DND-41 (cell line): ENCODE results near the gene USP24.

ENCODE experiments used
- ATAC-seq: fragments of 200-7000 bp; cut with Tn5 transposase; 3 replicates; pipeline ENCODE4 v1.9.1; 2021; ENCODE audit warnings: low read depth; ENCODE audit not compliant: insufficient read depth
- DNase-seq: peaks from one replicate; pipeline ENCODE4 v3.0.0-alpha.2; 2020
- H2AFZ ChIP-seq: 2 replicates; pipeline ENCODE4 v1.6.0; 2012; ENCODE audit warnings: low read depth, low read length
- H3K27ac ChIP-seq: 2 replicates; pipeline ENCODE4 v1.5.1; 2012; ENCODE audit warnings: low read length, inconsistent platforms
- H3K27me3 ChIP-seq: fragments of 200-600 bp; sonication (generic); 2 replicates; pipeline ENCODE4 v1.6.0; 2012; ENCODE audit warnings: low read length, mild to moderate bottlenecking, inconsistent platforms; ENCODE audit not compliant: insufficient read depth, poor library complexity
- H3K36me3 ChIP-seq: 2 replicates; pipeline ENCODE4 v1.5.1; 2012; ENCODE audit warnings: low read length, inconsistent platforms; ENCODE audit not compliant: insufficient read depth
- H3K4me1 ChIP-seq: 2 replicates; pipeline ENCODE4 v1.5.1; 2012; ENCODE audit warnings: mild to moderate bottlenecking, low read length; ENCODE audit not compliant: insufficient read depth
- H3K4me2 ChIP-seq: 2 replicates; pipeline ENCODE4 v1.6.0; 2012; ENCODE audit warnings: mild to moderate bottlenecking, moderate library complexity, low read length, inconsistent platforms; ENCODE audit not compliant: insufficient read depth
- H3K4me3 ChIP-seq, 2 experiments: fragments of 200-600 bp in 1 of 2; shearing (Covaris generic) in 1 of 2; 2 replicates each; pipeline ENCODE4 v1.5.1; 2012 to 2016; ENCODE audit warnings: inconsistent platforms in 2 of 2, low read length in 2 of 2, mild to moderate bottlenecking in 2 of 2, low read depth in 1 of 2, moderate library complexity in 1 of 2
- H3K79me2 ChIP-seq: 2 replicates; pipeline ENCODE4 v1.6.0; 2012; ENCODE audit warnings: low read length, inconsistent platforms; ENCODE audit not compliant: insufficient read depth
- H3K9ac ChIP-seq: 2 replicates; pipeline ENCODE4 v1.6.0; 2012; ENCODE audit warnings: low read depth, mild to moderate bottlenecking, inconsistent platforms, low read length, moderate library complexity
- H3K9me3 ChIP-seq: 2 replicates; pipeline ENCODE4 v1.5.1; 2012; ENCODE audit warnings: low read length, moderate library complexity, mild to moderate bottlenecking, inconsistent platforms; ENCODE audit not compliant: insufficient read depth, severe bottlenecking
- H4K20me1 ChIP-seq: 2 replicates; pipeline ENCODE4 v1.6.0; 2012; ENCODE audit warnings: low read length; ENCODE audit not compliant: insufficient read depth
- CTCF ChIP-seq: IDR thresholded peaks from 2 replicates; pipeline ENCODE4 v1.5.1; 2012; ENCODE audit warnings: borderline replicate concordance, low read length, moderate library complexity, mild to moderate bottlenecking; ENCODE audit not compliant: poor library complexity, severe bottlenecking; ENCODE audit errors: extremely low read depth
- EZH2 ChIP-seq: IDR thresholded peaks from 3 replicates; pipeline ENCODE4 v1.6.1; 2012; ENCODE audit warnings: borderline replicate concordance, low read depth, mild to moderate bottlenecking, moderate library complexity, low read length, inconsistent platforms; ENCODE audit not compliant: severe bottlenecking

The USP24 gene

GRCh38 chr1:55076356-55076755 lies 138.8 kb downstream of the USP24 start:
- TF ChIP-seq EZH2 (no peak), CTCF (no peak)
- no peaks in the 10 kb centered on the region for H3K4me1 ChIP-seq
- ATAC-seq, result no peak

GRCh38 chr1:55074455-55074854 lies 140.7 kb downstream of the USP24 start:
- H3K9me3 ChIP-seq, result no peaks in the 10 kb centered on the region
- no peak overlapping the region for H3K27ac ChIP-seq
- no peaks in the 10 kb centered on the region for H4K20me1 ChIP-seq
- no peak overlapping the region for H2AFZ ChIP-seq
- peaks cover 92% of the 10 kb centered on the region for H3K36me3 ChIP-seq
- H3K4me1 ChIP-seq, result no peaks in the 10 kb centered on the region
- H3K9ac ChIP-seq, result no peak overlapping the region
- H3K4me2 ChIP-seq, result no peak overlapping the region
- ATAC-seq (no peak), DNase-seq (no peak)
- no peak overlapping the region for H3K4me3 ChIP-seq
- no peaks in the 10 kb centered on the region for H3K27me3 ChIP-seq
- H3K79me2 ChIP-seq, result no peaks in the 10 kb centered on the region
- no peak for TF ChIP-seq CTCF
- TF ChIP-seq EZH2, result no peak

More at GRCh38 chr1:55076356-55076755, 138.8 kb downstream of the USP24 start:
- Histone ChIP-seq H3K4me2 (no peak overlapping the region), H3K79me2 (no peaks in the 10 kb centered on the region), H4K20me1 (no peaks in the 10 kb centered on the region), H3K27ac (no peak overlapping the region), H3K9me3 (no peaks in the 10 kb centered on the region), H3K36me3 (peaks cover 92% of the 10 kb centered on the region), H3K4me3 (no peak overlapping the region), H3K9ac (no peak overlapping the region), H3K27me3 (no peaks in the 10 kb centered on the region), H2AFZ (no peak overlapping the region)
- no peak for DNase-seq

- Histone ChIP-seq H3K4me1 (no peaks in the 10 kb centered on the region), H2AFZ (no peak overlapping the region), H3K9ac (no peak overlapping the region), H3K4me2 (no peak overlapping the region), H3K36me3 (peaks cover 91% of the 10 kb centered on the region), H3K27me3 (no peaks in the 10 kb centered on the region), H3K27ac (no peak overlapping the region), H3K9me3 (no peaks in the 10 kb centered on the region), H3K4me3 (no peak overlapping the region), H3K79me2 (no peaks in the 10 kb centered on the region), H4K20me1 (no peaks in the 10 kb centered on the region)
- ATAC-seq (no peak), DNase-seq (no peak)
- no peak for TF ChIP-seq EZH2
- no peak for TF ChIP-seq CTCF
Measured at GRCh38 chr1:55073187-55073916, 141.8 kb downstream of the USP24 start.
